Measurements from ENCODE around the gene XCL2.

XCL2 gene

DNA sequence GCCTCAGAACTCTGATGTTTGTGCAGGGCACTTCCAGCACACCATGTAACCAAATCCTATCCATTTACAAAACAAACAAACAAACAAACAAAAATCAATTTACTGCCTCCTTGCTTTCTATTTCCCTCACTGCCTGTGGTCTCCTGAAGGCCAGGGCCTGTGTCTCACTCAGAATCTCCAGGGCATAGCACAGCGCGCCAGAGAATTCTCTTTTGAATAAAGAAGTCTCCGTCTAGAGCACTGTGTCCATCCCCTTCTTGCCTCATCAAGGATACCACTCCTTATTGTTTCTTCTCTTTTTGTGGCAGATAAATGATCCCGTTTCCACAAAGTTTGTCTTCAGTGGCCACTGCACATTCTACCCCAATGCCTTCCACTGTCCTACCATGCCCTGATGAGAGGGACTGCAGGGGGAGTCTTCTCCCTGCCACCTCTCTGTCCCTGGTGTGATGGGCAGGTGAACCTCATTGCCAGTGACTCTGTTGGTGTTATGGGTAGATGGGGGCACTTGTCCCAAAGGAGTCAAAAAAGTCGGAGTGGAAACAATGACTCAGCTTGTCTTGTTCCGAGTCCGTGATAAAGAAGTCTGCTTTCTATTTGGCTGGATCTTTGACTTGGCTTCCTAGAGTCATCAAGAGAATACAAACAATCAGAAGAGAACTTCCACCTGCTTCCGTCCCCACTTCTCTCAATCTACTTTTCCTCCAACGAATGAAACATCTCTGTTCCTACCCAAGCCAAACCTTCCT, 30.0 kb downstream of the XCL2 start:
- no peak for DNase-seq (ENCODE audit: low read depth in 2 of 2)

DNA sequence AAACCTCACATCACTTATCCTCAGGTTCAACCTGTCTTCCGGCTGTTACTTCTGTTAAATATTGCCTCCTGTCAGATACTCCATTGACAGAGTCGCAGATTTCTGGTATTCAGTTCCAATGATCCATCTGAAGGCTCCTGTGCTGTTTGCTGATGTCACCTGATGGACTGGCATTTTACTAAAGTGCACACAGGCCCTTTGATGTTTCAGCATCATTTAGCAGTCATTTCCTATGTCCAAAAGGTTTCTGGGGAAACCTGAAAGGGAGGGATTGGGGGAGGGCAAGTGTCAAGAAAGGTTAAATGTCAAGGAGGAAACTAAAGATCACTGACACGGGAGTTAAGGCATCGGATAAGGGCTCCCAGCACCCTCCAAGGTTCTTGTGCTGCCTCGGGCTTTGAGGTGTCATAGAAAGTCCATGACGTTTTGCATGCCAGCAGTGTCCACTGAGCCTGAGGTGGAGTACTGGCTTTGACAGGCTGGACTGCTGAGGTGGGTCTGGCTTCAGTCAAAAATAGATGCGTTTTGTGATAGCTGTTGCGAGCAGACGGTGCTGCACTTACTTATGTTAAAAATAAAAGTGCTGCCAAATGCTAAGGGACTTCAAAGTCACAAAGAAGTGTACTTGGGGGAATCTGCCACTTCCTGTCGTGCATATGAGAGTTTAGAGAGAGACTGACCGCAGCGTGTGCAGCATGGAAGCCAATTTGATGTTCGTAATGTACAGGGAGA, 30.8 kb downstream of the XCL2 start:
- DNase-seq (ENCODE audit: low read depth in 2 of 2), result no peak

DNA sequence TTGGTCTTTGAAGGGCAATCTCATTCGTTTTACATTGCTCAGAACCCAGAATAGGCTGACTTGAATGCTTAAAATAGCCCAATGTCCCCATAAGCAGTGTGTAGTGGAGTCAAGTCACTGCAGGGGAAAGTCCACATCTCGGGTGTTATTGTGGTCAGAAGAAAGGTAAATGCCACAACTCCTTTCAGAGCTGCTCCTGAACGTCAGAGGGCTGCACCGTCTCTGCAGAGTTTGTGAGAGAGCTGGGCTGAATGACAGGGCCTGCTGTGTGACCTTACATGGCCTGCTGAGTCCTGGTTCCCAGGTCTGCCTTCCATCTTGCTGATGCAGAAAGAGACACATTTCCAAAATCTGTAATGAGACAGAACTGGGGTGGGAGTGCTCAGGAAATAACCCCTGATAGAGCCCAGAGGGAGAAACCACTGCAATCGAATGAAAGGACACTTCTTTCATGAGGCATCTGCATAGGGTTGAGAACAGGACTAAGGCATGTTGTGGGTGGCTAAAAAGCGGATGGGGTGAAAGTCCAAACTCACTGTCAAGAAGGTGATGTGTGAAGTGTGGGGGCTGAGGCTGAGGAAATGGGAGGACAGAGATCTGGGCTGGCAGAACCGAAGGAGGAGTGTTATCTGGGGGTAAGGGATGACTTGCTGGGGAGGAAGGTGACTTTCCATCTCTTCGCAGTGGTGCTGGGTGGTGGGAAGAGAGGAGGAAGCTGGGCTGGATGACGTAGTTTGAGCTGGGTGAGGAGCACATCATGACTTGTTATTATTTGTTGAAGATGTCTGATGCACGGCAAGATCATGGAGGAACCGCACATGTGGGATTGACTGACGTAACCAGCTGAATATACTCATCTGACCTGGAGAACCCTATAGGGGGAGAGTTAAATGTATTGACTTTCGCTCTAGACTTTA, 33.7 kb downstream of the XCL2 start:
- DNase-seq (ENCODE audit: low read depth in 2 of 2), result no peak

DNA sequence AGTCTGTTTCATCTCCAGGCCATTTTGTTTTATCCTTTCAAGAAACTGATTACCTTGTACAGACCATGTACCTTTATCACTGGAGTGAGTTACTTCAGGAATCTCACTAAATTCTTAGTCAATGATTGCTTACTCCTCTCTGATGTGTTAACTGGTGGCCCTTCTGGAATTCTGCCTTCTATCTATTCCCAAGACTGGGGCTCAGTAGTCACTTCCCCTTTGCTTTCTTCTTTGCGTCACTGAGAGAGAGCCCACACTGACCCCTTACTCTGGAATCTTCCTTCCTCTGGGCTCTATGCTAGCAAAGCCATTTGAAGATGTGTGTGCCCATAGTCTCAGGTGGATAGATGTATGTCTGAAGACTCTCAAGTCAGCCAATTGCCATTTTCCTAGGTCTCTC, 34.6 kb downstream of the XCL2 start:
- no peak for DNase-seq (ENCODE audit: low read depth in 2 of 2)

DNA sequence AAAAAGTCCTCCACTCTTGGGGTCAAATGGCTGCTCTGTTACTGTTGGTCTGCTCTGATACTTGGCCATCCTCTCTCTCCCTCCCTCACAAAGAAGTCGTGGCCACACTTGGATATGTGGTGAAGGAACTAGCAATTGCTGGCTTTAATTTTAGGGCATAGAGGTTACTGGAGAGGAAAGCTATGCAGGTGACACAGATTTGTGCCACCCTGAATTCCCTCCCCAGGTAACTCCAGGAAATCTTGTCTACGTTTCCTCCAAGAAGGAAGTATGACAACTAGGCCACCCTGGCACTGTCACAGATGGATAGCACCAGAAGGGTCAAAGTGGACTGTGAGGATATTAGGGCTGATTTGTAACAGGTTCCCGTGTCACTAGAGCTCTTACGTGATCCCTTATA, 36.0 kb downstream of the XCL2 start:
- no peak for DNase-seq (ENCODE audit: low read depth in 2 of 2)

DNA sequence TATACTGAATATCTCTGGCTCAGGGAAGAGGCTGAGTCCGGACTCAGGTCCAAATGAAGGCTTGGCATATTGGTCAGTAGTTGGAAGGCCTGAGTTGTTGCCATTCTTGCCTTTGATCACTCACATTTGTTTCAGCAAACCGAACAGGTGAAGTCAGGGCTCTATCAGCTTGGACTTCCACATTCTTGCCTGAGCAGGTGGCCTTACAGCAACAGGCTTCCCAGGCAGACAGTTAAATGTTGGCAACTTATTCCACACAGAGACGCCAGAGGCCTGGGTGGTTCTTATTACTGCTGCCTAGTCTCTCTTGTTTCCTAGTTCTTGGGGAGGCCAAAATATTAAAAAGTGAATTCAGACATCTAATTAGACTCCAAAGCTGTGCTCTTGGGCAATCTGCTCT, 36.6 kb downstream of the XCL2 start:
- no peak for DNase-seq (ENCODE audit: low read depth in 2 of 2)

DNA sequence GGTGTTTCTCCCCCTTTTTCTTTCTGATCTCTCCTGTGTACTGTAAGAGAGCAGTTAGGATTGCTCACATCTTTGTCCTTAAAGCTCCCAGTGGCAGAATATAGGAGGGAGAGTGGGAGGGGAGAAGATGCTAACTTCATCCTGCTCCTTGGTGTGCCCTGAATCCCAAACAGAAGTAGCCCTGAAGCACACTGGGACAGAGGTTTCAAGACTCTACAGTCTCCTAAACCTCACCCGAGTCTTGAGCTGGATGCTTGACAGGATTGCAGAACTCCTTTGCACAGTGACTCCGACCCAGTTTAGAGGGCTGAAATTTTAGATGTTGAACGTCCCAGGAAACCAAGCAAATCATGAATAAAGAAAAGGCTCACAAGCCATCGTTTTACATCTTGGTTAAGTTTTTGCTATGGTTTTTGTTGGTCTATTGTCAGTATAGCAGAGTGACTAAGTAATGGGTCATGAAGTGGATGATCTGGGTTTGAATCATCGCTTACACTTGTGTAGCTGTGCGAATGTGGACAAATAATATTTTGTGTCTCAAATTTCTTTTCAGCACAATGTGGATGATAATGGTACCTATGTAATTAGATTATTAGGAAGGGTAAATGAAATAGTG, 37.5 kb downstream of the XCL2 start:
- no peak for DNase-seq (ENCODE audit: low read depth in 2 of 2)

DNA sequence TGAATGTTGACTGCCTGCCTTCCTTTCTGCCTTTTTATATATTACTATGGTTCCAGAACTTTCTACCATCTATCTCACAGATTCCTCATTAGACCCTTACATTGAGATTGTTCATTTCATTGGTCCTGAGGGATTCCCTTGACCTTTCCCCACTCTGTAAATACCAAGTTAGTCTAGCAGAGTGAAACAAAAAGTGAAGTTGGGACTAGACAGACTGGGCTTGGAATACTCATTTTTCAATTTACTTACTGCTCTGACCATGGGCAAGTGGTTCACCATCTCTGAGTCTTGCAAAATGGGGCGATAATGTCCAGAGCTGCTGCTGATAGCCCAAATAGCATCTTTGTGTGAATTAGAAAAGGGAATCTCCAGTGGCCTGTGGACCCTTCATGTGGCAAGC, 38.8 kb downstream of the XCL2 start:
- DNase-seq (ENCODE audit: low read depth in 2 of 2), result no peak

DNA sequence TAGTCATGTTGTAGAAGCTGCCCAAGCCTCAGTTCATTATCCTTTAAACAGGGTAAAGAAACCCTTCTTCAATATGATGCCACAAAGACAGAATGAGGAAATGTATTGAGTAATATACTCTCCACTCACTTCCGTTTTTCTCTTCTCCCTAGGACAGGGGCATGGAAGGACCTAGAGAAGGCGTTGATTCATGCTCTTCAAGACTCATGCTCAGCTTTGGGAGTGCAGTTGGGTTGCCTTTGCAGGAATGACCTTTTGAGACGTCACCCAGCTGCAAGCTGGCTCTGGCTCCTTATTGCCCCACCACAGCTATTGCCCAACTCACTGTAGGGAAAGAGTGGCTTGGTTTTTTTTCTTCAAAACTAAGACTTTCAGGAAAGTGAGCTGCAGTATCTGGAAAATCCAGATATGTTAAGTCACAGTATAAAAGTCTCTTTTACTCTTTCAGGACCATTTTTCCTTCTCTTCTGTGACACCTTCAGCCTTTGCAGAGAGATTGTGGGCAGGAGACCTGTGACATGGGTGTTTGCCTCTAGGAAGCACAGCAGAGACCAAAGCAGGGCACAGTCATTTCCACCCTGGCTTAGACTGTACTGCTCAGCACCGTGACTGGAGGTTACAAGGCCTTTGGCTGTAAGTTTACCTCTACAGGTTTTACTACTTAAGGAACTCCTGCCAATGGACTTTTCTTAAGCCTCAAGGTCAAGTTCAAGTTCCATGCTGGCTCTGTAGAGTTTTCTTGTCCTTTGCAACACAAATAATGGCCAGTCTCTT, 39.5 kb downstream of the XCL2 start:
- no peak for DNase-seq (ENCODE audit: low read depth in 2 of 2)

DNA sequence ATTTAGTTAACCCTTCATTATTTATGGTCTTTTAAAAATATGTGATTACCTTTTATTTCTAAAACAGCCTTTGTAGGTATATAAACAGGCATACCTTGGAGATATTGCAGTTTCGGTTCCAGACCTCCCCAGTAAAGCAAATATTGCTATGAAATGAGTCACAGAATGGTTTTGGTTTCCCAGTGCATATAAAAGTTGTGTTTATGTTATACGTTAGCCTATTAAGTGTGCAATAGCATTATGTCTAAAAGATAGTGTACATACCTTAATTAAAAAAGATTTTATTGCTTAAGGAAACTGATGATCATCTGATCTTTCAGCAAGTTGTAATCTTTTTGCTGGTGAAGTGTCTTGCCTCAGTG, 44.1 kb downstream of the XCL2 start:
- DNase-seq (ENCODE audit: low read depth in 2 of 2), result no peak

DNA sequence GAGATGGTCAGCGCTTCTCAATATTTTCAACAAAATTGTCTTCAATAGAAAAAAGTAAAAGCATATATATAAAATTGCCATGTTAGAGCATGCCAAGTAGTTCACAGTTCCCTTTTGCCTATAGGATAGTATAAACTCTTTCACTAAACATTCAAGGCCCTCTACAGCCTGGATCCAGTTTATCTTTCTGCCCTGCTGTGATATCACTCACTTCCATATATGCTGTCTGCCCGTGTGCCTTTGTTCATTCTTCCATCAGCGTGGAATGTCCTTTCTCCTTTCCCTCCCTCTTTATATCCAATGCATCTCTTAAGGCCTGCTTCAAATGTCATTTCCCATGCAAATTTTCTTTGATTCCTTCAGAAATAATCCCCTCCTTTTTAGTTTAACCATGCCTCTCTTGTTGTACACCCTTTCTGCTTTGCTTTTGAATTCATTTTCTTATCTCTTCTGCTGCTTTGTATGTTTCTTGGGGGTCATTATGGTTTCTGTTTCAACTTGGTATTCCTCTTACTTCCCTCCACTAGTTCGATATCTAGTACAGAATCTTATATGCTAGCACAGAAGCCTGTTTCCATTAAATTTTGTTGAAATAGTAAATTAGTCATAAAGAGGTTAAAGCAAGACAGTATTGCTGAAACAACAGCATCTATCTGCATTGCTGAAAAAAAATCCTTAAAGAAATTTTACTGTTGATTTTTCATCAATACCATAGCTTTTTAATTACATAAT, 44.7 kb downstream of the XCL2 start:
- no peak for DNase-seq (ENCODE audit: low read depth in 2 of 2)

DNA sequence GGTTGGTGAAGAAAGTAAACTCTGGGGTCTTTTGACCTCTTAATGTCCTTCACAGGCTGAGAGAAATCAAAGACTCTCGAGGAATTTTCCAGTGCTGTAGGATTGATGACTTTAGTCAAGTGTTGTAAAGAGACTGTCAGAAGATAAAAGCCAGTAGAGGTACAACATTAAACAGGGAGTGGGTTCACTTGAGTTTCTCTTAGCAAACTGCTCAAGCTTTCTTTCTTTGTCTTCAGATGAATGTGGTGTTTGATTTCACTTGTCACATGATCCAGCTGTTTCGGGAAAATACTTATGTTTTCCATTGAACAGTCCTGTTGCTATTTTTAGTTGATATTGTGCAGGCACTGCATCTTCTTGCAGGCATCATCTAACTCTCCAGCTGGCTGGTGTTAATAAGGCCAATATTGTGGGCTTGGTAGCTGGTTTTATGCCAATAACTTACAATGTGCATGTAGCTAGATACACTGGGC, 45.6 kb downstream of the XCL2 start:
- DNase-seq (ENCODE audit: low read depth in 2 of 2), result no peak

DNA sequence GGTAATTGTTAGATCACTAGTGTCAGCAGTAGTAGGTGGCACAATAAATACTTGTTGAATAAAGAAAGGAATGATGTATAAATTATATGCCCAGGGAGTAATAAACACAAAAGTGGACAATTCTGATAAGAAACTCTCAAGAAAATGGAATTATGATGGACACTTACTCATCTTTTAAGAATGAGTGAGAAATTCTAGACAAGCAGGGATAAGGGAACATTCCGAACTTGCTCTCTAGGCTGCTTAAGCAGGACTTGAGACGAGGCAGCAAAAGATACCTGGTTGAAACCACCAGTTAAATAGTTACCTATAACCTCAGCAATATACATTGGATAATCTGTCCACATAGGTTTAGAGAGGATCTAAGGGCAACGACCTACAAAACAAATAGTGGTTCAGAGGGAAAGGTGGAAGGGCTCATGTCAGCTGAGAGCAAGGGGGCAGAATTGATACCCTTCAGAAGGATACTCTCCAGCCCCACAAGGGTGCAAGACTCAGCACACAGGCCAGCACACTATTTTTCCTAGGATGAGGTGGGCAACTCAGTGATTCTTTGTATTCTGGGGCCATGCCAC, 46.3 kb downstream of the XCL2 start:
- no peak for DNase-seq (ENCODE audit: low read depth in 2 of 2)

DNA sequence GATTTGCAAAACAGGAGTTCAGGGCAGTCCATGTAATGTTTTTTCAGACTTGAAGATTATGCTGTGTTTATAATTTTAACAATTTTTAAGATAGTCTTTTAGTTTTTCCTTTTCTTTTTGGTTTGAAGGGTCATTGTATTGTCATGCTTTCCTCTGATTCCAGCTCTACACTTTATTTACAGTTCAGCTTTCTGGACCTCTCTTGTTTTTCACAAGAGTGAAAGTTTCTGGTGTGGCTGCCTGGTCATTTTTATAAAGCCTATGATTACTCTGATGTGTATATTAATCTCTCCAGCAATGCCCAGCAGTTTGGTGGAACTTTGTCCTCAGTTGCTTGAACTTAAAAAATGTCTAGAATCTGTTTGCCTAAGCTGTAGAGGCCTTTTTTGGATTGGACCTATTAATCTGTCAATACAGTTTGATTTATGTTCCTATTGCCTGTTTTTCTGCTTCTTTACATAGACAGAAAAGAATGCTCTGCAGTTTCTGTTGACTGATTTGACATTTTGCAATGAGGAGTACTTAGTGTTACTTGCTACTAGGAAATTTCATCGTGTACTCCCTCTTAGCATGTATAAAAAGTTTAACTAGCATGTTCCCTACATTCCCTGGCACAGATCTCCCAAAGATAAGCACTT, 52.2 kb downstream of the XCL2 start:
- DNase-seq (ENCODE audit: low read depth in 2 of 2), result no peak

Measured in stimulated activated CD8-positive, alpha-beta memory T cell treated with anti-CD3 and anti-CD28 coated beads, Interleukin-15, amount 100 ng/mL, for 4 hours (primary cell).